K562 (cell line): ENCODE measurements around the gene DBP.

Experiments used
- CTCF ChIP-seq, 3 experiments: IDR thresholded peaks in 2 of 3; conservative IDR thresholded peaks in 1 of 3; 2 replicates each; pipeline ENCODE4 v1.5.1; 2011 to 2012; ENCODE audit warnings: low read length in 3 of 3, mild to moderate bottlenecking in 3 of 3, control low read depth in 2 of 3, improper control_type of control experiment in 1 of 3, inconsistent platforms in 1 of 3, low read depth in 1 of 3, mixed read lengths in 1 of 3, moderate library complexity in 1 of 3; ENCODE audit not compliant: insufficient read depth in 2 of 3
- EZH2 ChIP-seq: IDR thresholded peaks from 2 replicates; pipeline ENCODE4 v1.6.1; 2012; ENCODE audit warnings: low read depth, mild to moderate bottlenecking, inconsistent platforms, low read length, borderline replicate concordance
- FOS ChIP-seq: IDR thresholded peaks from 3 replicates; pipeline ENCODE4 v1.6.1; 2011; ENCODE audit not compliant: insufficient read length; ENCODE audit errors: extremely low read depth
- FOXA3 ChIP-seq, 2 experiments: fragments of 450-650 bp in 1 of 2; sonication (generic) in 1 of 2; formaldehyde crosslinking; IDR thresholded peaks in 1 of 2; conservative IDR thresholded peaks in 1 of 2; 2 replicates each; pipeline versions ENCODE4 v1.4.0 to v1.8.0; 2020 to 2022; ENCODE audit warnings: mild to moderate bottlenecking in 2 of 2, missing genetic modification reagents in 1 of 2
- MXI1 ChIP-seq: IDR thresholded peaks from 2 replicates; pipeline ENCODE4 v1.6.1; 2011; ENCODE audit warnings: low read depth, mild to moderate bottlenecking, improper control_type of control experiment, low read length
- MYNN ChIP-seq, 2 experiments: sonication (generic); formaldehyde crosslinking in 1 of 2; IDR thresholded peaks; 2 replicates each; pipeline versions ENCODE4 v1.5.0 to v1.6.1; 2016 to 2020; ENCODE audit warnings: antibody characterized with exemption in 1 of 2, missing genetic modification reagents in 1 of 2
- NUFIP1 ChIP-seq: fragments of 450-650 bp; IDR thresholded peaks from 2 replicates; pipeline ENCODE4 v1.6.1; 2018; ENCODE audit not compliant: partially characterized antibody
- PTTG1 ChIP-seq: fragments of 450-650 bp; IDR thresholded peaks from 2 replicates; pipeline ENCODE4 v1.6.1; 2016; ENCODE audit warnings: low read depth, mild to moderate bottlenecking, missing genetic modification characterization, missing compliant biosample characterization
- RAD21 ChIP-seq, 2 experiments: fragments of 250-450 bp in 1 of 2; fragments of 450-650 bp in 1 of 2; sonication (Bioruptor Pico) in 1 of 2; formaldehyde crosslinking in 1 of 2; IDR thresholded peaks in 1 of 2; conservative IDR thresholded peaks in 1 of 2; 2 replicates each; pipeline versions ENCODE4 v1.4.0 to v1.8.0; 2020 to 2022; ENCODE audit warnings: mild to moderate bottlenecking in 2 of 2, moderate library complexity in 1 of 2
- RFX7 ChIP-seq: fragments of 250-450 bp; sonication (Bioruptor Pico); IDR thresholded peaks from 2 replicates; pipeline ENCODE4 v1.5.1; 2021; ENCODE audit warnings: mild to moderate bottlenecking
- SMARCE1 ChIP-seq: fragments of 450-650 bp; IDR thresholded peaks from 2 replicates; pipeline ENCODE4 v1.7.1; 2016; ENCODE audit warnings: mild to moderate bottlenecking
- TF ChIP-seq, protein P1 (sequence below): fragments of 450-650 bp; conservative IDR thresholded peaks from 2 replicates; pipeline ENCODE4 v1.6.1; 2016; ENCODE audit warnings: missing genetic modification characterization, low read depth, mild to moderate bottlenecking, control low read depth, missing compliant biosample characterization
- TF ChIP-seq, protein P2 (sequence below): sonication (generic); formaldehyde crosslinking; IDR thresholded peaks from 2 replicates; pipeline ENCODE4 v1.8.0; 2022; ENCODE audit warnings: missing genetic modification reagents, mild to moderate bottlenecking, borderline replicate concordance

DNA sequence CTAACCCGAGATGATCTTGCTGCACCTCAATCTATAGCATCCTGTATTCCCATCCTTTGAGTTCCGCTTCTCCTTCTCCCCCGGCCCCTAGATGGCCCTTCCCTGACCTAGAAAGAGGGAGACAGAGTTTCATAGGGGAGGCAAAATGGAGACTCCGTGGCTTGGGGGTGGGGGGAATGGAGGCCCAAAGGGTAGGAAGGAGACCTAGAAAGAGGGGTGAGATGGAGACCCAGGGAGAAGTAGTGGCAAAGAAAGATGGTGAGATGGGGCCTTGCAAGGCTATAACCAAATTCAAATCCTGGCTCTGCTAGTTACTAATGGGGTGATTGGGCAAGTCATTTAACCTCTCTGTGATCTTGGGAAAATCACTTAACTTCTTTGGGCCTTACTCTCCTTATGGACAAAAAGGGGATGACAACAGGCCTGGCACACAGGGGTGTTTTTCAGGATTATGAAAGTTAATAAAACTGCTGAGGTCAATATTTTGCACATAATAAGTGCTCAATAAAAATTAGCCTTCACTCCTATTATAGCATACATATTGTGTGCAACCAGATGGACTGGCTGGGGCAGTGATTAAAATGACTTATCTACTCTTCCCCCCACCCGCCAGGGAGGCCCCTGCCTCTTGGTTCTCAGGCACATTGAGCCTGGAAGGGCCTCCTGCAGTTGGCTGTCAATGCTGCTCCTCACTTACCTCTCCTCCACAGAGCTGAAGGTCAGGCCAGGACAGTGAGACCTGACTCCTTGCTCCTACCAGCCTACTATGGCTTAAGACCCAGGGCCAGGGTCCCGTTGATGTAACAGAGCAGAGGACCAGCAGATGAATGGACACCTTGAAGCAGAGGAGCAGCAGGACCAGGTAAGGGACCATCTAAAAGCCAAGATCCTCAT lies 17.2 kb downstream of the DBP start:
- TF ChIP-seq FOXA3 (CRISPR knock-in tag; conservative IDR thresholded peaks at IDR 0.05 in 1 of 2, IDR thresholded peaks at IDR 0.05 in 1 of 2) (no peak), FOS (no peak), NUFIP1 (no peak), SMARCE1 (no peak), RAD21 (CRISPR knock-in tag; conservative IDR thresholded peaks at IDR 0.05 in 1 of 2, IDR thresholded peaks at IDR 0.05 in 1 of 2) (no peak), CTCF (IDR thresholded peaks at IDR 0.05 in 2 of 3, conservative IDR thresholded peaks at IDR 0.05 in 1 of 3; ENCODE audit: insufficient read depth in 2 of 3, low read depth in 1 of 3, low read length in 3 of 3) (no peak), MXI1 (no peak), MYNN (IDR thresholded peaks at IDR 0.05) (no peak), MYNN (CRISPR knock-in tag; IDR thresholded peaks at IDR 0.05) (no peak), PTTG1 (no peak), RFX7 (no peak), EZH2 (no peak)
- TF ChIP-seq, protein P1, sequence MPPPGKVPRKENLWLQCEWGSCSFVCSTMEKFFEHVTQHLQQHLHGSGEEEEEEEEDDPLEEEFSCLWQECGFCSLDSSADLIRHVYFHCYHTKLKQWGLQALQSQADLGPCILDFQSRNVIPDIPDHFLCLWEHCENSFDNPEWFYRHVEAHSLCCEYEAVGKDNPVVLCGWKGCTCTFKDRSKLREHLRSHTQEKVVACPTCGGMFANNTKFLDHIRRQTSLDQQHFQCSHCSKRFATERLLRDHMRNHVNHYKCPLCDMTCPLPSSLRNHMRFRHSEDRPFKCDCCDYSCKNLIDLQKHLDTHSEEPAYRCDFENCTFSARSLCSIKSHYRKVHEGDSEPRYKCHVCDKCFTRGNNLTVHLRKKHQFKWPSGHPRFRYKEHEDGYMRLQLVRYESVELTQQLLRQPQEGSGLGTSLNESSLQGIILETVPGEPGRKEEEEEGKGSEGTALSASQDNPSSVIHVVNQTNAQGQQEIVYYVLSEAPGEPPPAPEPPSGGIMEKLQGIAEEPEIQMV (tag), result no peak
- TF ChIP-seq, protein P2, sequence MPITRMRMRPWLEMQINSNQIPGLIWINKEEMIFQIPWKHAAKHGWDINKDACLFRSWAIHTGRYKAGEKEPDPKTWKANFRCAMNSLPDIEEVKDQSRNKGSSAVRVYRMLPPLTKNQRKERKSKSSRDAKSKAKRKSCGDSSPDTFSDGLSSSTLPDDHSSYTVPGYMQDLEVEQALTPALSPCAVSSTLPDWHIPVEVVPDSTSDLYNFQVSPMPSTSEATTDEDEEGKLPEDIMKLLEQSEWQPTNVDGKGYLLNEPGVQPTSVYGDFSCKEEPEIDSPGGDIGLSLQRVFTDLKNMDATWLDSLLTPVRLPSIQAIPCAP (CRISPR knock-in tag), result no peak
